ENCODE data around the gene ZBTB48.
"Not testable (repeated sequence)": the region's sequence is repeated elsewhere in the genome, so short reads cannot be mapped to it uniquely, and the experiment has no call there.

The ZBTB48 gene

DNA sequence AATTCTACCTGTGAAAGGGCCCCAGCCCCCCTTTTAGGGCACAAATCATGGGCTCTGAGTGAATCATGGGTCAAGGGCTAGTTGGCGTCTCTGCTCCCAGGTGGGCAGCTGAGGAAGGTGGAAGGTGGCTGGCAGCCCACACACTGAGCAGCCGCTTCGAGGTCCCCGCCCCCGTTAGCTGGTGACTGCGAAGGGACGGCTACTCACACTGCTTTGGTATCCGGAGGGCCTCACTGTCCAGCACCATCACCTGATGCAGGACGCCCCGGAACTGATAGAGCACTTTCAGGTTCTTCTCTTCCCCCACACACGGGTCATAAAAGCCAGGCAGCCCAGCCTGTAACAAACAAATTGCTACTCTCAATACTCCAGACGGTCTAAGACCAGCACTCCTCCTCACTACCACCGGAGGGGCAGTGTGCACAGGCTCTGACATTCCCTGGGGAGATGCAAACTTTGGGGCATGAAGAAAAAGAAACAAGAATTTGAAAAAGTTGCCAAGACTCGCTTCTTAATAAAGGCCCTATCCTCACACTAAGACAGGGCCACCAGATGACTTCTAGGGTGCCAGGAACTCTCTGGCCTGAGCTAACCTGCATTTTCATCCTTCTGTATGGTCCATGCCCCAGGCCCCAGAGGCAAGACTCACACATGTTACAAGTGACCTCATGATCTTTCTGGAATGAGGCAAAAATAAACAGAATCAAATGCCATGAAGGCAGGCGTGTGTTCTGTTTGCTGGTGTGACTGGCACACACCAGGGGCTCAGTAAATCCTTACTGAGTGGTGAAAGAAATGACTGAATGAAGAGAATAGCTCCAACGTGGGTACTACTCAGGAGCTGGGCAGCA lies 56.3 kb downstream of the ZBTB48 start:
- no peak for DNase-seq

DNA sequence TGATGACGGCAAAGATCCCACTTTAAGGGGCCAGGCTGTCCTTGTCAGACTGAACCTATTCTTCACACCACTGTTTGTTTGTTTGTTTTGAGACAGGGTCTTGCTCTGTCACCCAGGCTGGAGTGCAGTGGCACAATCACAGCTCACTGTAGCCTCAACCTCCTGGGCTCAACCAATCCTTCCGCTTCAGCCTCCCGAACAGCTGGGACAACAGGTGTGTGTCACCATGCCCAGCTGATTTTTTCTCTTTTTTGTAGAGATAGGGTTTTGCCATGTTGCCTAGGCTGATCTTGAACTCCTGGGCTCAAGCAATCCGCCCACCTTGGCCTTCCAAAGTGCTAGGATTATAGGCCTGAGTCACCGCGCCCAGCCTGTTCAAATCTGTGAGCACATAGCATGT lies 57.0 kb downstream of the ZBTB48 start:
- not testable (repeated sequence) for DNase-seq

DNA sequence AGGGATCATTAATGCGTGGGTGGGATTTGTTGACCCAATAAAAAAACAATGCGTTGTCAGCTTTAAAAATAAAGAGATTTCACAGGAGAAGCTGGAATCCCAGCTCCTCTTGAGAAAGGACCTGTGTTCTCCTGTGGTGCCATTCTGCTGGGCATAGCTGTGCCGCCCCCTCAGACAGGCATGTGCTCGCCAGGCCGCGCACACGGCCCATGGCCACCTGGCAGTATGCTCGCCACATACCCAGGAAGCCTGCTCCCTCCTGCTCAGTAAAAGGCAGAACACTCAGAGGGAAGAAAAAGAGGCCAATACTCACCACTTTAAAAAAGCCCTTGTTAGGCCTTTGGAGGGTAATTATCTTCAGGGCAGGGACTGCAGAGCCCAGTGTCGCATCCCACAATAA lies 58.0 kb downstream of the ZBTB48 start:
- DNase-seq = no peak

DNA sequence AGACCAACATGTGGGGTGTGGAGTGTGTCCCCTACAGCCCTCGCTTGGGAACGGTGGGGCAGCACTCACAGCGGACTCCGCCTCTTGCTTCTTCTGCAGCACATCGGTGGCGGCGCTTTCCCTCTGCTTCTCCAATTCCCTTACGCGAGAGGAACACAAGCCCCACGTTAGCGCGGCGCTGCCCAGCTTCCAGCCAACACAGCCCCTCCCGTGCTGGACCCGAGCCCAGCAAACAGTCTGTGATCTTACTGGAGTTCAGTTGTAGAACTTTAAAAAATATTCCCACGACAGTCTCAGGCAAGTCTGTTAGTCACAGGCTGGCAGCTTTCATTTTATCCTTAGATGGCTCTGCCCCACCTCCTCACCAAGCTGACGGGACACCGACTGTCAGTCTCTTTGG lies 58.4 kb downstream of the ZBTB48 start:
- DNase-seq = no peak
